GM12878 (cell line): ENCODE measurements around the gene RAF1. TPM values are rescaled to one million over a fixed set of nuclear protein-coding genes. Genes with fewer than 3 reads are reported as not detected.

Experiments
- ATAC-seq: fragments of 200-7000 bp; cut with Tn5 transposase; 3 replicates; pipeline ENCODE4 v1.9.1; 2020; ENCODE audit warnings: mild to moderate bottlenecking, moderate library complexity
- BruUV-seq: library from RNA; stranded (reverse); fragments of 400-500 nt; replicated peaks from 2 replicates; lab custom pipeline; 2021; lab: Mats Ljungman, UMichigan
- CTCF ChIA-PET: fragments of 300-600 bp; sonication (Branson Sonifier 250); formaldehyde crosslinking; extraction: SDS; loops from one replicate; lab custom pipeline; 2021; ENCODE audit warnings: inconsistent platforms; lab: Yijun Ruan, JAX
- POLR2A ChIA-PET: fragments of 350-600 bp; formaldehyde crosslinking; extraction: SDS; loops from one replicate; lab custom pipeline; 2021; ENCODE audit warnings: inconsistent platforms; lab: Charles Lee
- RAD21 ChIA-PET: fragments of 300-600 bp; sonication (Branson Sonifier 250); formaldehyde crosslinking; loops from one replicate; lab custom pipeline; 2023; ENCODE audit warnings: antibody characterized with exemption; ENCODE audit not compliant: unreplicated experiment; lab: Charles Lee
- SMC1A ChIA-PET: fragments of 300-600 bp; sonication (Branson Sonifier 250); formaldehyde crosslinking; loops from one replicate; lab custom pipeline; 2023; ENCODE audit not compliant: unreplicated experiment, uncharacterized antibody; lab: Charles Lee
- DNase-seq: peaks from one replicate; pipeline ENCODE4 v3.0.0-alpha.2; 2011; ENCODE audit warnings: low read depth, low spot score
- FAIRE-seq: peaks from 3 replicates; lab custom pipeline; 2011; peaks lifted over from hg19 to GRCh38; lab: Jason Lieb, UNC
- H2AFZ ChIP-seq: 2 replicates; pipeline ENCODE4 v1.6.0; 2011; ENCODE audit warnings: low read depth, low read length, control low read depth; ENCODE audit not compliant: control insufficient read depth
- H3K27ac ChIP-seq: 2 replicates; pipeline ENCODE4 v1.5.1; 2011; ENCODE audit warnings: control low read depth; ENCODE audit not compliant: control insufficient read depth, insufficient read depth
- H3K27me3 ChIP-seq, 2 experiments: replicated peaks in 1 of 2; 2 replicates each; pipeline versions ENCODE4 v1.6.0 to v1.6.1; 2011; ENCODE audit warnings: low read length in 1 of 2; ENCODE audit not compliant: control insufficient read depth in 2 of 2, insufficient read depth in 2 of 2
- H3K36me3 ChIP-seq, 2 experiments: 2 replicates each; pipeline ENCODE4 v1.5.1; 2011; ENCODE audit warnings: low read length in 1 of 2; ENCODE audit not compliant: control insufficient read depth in 2 of 2, insufficient read depth in 2 of 2
- H3K4me1 ChIP-seq: 2 replicates; pipeline ENCODE4 v1.6.1; 2011; ENCODE audit warnings: mild to moderate bottlenecking, low read length, moderate library complexity, mixed read lengths; ENCODE audit not compliant: control insufficient read depth, insufficient read depth
- H3K4me2 ChIP-seq: 2 replicates; pipeline ENCODE4 v1.6.0; 2011; ENCODE audit warnings: control low read depth; ENCODE audit not compliant: control insufficient read depth, insufficient read depth
- H3K4me3 ChIP-seq: fragments of 200-600 bp; sonication (generic); 2 replicates; pipeline ENCODE4 v1.5.1; 2016
- H3K79me2 ChIP-seq: 2 replicates; pipeline ENCODE4 v1.6.0; 2011; ENCODE audit warnings: low read length; ENCODE audit not compliant: control insufficient read depth, insufficient read depth
- H3K9ac ChIP-seq: 2 replicates; pipeline ENCODE4 v1.8.0; 2011; ENCODE audit warnings: low read length, control low read depth, mixed read lengths; ENCODE audit not compliant: control insufficient read depth, insufficient read depth
- H3K9me3 ChIP-seq: replicated peaks from 3 replicates; pipeline ENCODE4 v1.5.1; 2011; ENCODE audit warnings: mild to moderate bottlenecking, low read length; ENCODE audit not compliant: control insufficient read depth, insufficient read depth
- H4K20me1 ChIP-seq: 2 replicates; pipeline ENCODE4 v1.6.0; 2011; ENCODE audit not compliant: control insufficient read depth, insufficient read depth
- BACH1 ChIP-seq: fragments of 450-650 bp; IDR thresholded peaks from 2 replicates; pipeline ENCODE4 v1.6.1; 2017; ENCODE audit warnings: mild to moderate bottlenecking, borderline replicate concordance
- CBX3 ChIP-seq: fragments of 200-600 bp; sonication (generic); IDR thresholded peaks from 2 replicates; pipeline ENCODE4 v1.6.1; 2016; ENCODE audit warnings: low read depth, borderline replicate concordance
- HSF1 ChIP-seq: fragments of 150-350 bp; IDR thresholded peaks from 2 replicates; pipeline ENCODE4 v1.6.1; 2014; ENCODE audit warnings: mild to moderate bottlenecking, low read depth, low read length
- KDM1A ChIP-seq: fragments of 200-600 bp; sonication (generic); IDR thresholded peaks from 2 replicates; pipeline ENCODE4 v1.6.1; 2016; ENCODE audit warnings: borderline replicate concordance
- NFIC ChIP-seq: IDR thresholded peaks from 2 replicates; pipeline ENCODE4 v1.6.1; 2012; ENCODE audit warnings: low read depth, mild to moderate bottlenecking, inconsistent platforms, low read length, moderate library complexity
- PRDM15 ChIP-seq: fragments of 450-650 bp; formaldehyde crosslinking; IDR thresholded peaks from 2 replicates; pipeline ENCODE4 v1.4.0; 2020; ENCODE audit warnings: mild to moderate bottlenecking, moderate library complexity
- SMARCA5 ChIP-seq: fragments of 450-650 bp; IDR thresholded peaks from 2 replicates; pipeline ENCODE4 v1.6.1; 2017; ENCODE audit warnings: mild to moderate bottlenecking
- ZBTB33 ChIP-seq: fragments of 450-650 bp; IDR thresholded peaks from 2 replicates; pipeline ENCODE4 v1.6.1; 2017; ENCODE audit warnings: mild to moderate bottlenecking
- WGBS: methylation state at CpG from one replicate; pipeline ENCODE4 v1.1.6; 2016; ENCODE audit warnings: low lambda C conversion rate; ENCODE audit not compliant: insufficient replicate concordance, insufficient coverage; ENCODE audit errors: missing lambda C conversion rate; 5-methylcytosine and 5-hydroxymethylcytosine counted together
- in situ Hi-C: fragments of 300-500 bp; cut with MboI; formaldehyde crosslinking; loops from 9 replicates; pipeline ENCODE4 v1.14.3; 2018; ENCODE audit warnings: mixed read lengths
- intact Hi-C: fragments of 100-400 bp; cut with micrococcal nuclease; formaldehyde crosslinking; loops from one replicate; pipeline ENCODE4 v1.14.2; 2022; ENCODE audit not compliant: unreplicated experiment
- polyA plus RNA-seq, 11 experiments: library from polyadenylated mRNA; depleted of rRNA in 4 of 11; unstranded in 6 of 11; stranded (reverse) in 5 of 11; fragments of >200 nt; fragmentation: Nextera tagmentation in 4 of 11; fragmentation: Illumina TruSeq in 1 of 11; extraction: Ambion mirVana in 4 of 11; extraction: Trizol in 1 of 11; gene quantifications; 1 replicate in 1 of 11; 2 replicates in 10 of 11; pipeline versions ENCODE4 v1.2.1 to v1.2.3, GENCODE V29; 2011 to 2016; ENCODE audit warnings: inconsistent platforms in 2 of 11, missing spikeins in 2 of 11, low read depth in 1 of 11
- total RNA-seq, 4 experiments: library from RNA; depleted of rRNA in 3 of 4; stranded (reverse); fragments of >200 nt in 3 of 4; fragmentation: Illumina TruSeq in 1 of 4; extraction: Trizol in 1 of 4; gene quantifications; 2 replicates each; pipeline versions ENCODE4 v1.2.1 to v1.2.3, GENCODE V29; 2013 to 2021

Gene RAF1
- total and polyA plus RNA-seq, 10 of the 15 experiments (the other 5 are each of a cell fraction or from before 2014, with no cell fraction given): 20.4 to 151 (median 77.8) TPM

GRCh38 chr3:12638105-12638504 is 25.8 kb downstream of the RAF1 start:
- no peak overlapping the region for H3K9ac ChIP-seq
- BruUV-seq: TSS peak; percentile 23
- ATAC-seq: no peak

GRCh38 chr3:12633108-12633507 is 30.8 kb downstream of the RAF1 start:
- Histone ChIP-seq H3K27me3 (no peaks in the 10 kb centered on the region), H3K4me3 (no peak overlapping the region), H3K9me3 (no peaks in the 10 kb centered on the region; the same call in 2 of the 3 replicates), H3K36me3 (no peaks in the 10 kb centered on the region; a peak in 1 of 4 replicates), H2AFZ (no peak overlapping the region), H3K79me2 (peaks cover 83% of the 10 kb centered on the region), H4K20me1 (no peaks in the 10 kb centered on the region), H3K27ac (no peak overlapping the region), H3K4me1 (peaks cover 4% of the 10 kb centered on the region; the same call in 1 of the 2 replicates), H3K9ac (no peak overlapping the region), H3K4me2 (no peak overlapping the region)
- ChIA-PET SMC1A (interaction anchor here (0.6 to 1.6 kb wide), 7 partner anchors 9 to 51 kb away, joined by 3 to 4 read pairs (median 3); no protein-coding TSS in a partner anchor), CTCF (interaction anchor here (0.6 to 1.4 kb wide), 3 partner anchors 12 to 204 kb away, joined by 3 to 6 read pairs (median 4); no protein-coding TSS in a partner anchor), POLR2A (interaction anchor here (0.6 to 2.2 kb wide), 6 partner anchors 9 to 39 kb away, joined by 3 to 7 read pairs (median 5); no protein-coding TSS in a partner anchor), RAD21 (no interaction called here)
- intact Hi-C loops: no loop called here
- WGBS: 99% methylated on average over 4 of the region's 4 CpGs
- no TSS peak for BruUV-seq
- DNase-seq (no peak), FAIRE-seq (no peak), ATAC-seq (no peak)
- in situ Hi-C loops: no loop called here
- TF ChIP-seq KDM1A (no peak), NFIC (no peak), HSF1 (no peak), SMARCA5 (no peak), PRDM15 (CRISPR knock-in tag) (no peak), CBX3 (no peak), ZBTB33 (no peak)

More at GRCh38 chr3:12638105-12638504, 25.8 kb downstream of the RAF1 start:
- H3K27ac ChIP-seq: no peak overlapping the region
- no peak for FAIRE-seq
- no peaks in the 10 kb centered on the region for H3K27me3 ChIP-seq
- no peak overlapping the region for H3K4me2 ChIP-seq
- peaks cover 0 to 3% of the 10 kb centered on the region in 2 experiments; a peak in 1 of 4 replicates for H3K36me3 ChIP-seq
- H4K20me1 ChIP-seq: no peaks in the 10 kb centered on the region
- RAD21 ChIA-PET: no interaction called here
- POLR2A ChIA-PET: no interaction called here
- intact Hi-C loops (no loop called here), in situ Hi-C loops (no loop called here)
- WGBS: 0% methylated on average over 1 of the region's 1 CpG
- H2AFZ ChIP-seq: no peak overlapping the region
- DNase-seq: no peak
- H3K9me3 ChIP-seq: peaks cover 1% of the 10 kb centered on the region; the same call in 2 of the 3 replicates
- SMC1A ChIA-PET: interaction anchor here (0.6 to 1.4 kb wide), 4 partner anchors 9 to 27 kb away, joined by 3 to 5 read pairs (median 4); no protein-coding TSS in a partner anchor
- H3K4me1 ChIP-seq: no peaks in the 10 kb centered on the region
- TF ChIP-seq BACH1: no peak
- CTCF ChIA-PET: no interaction called here
- no peak overlapping the region for H3K4me3 ChIP-seq
- peaks cover 67% of the 10 kb centered on the region for H3K79me2 ChIP-seq
